ENCODE data around the gene SUPV3L1.

The SUPV3L1 gene

GRCh38 chr10:69202332-69202731 lies 22.3 kb downstream of the SUPV3L1 start:
- no peak for DNase-seq (ENCODE audit: low spot score)

DNA sequence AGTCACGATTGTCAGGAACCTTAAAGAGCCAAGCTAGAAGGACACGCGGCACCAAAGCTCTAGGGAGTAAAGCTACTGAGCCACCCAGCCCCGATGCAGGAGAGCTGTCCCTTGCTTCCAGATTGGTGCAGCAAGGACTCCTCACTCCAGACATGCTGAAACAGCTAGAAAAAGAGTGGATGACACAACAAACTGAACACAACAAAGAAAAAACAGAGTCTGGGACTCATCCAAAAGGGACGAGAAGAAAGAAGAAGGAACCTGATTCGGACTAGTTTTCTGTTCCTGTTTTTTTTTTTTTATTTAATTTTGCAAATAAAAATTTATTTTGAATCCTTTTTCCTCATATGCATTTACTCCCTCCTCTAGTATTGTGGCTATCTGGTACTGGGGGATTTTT lies 28.7 kb downstream of the SUPV3L1 start:
- no peak for DNase-seq (ENCODE audit: low spot score)

DNA sequence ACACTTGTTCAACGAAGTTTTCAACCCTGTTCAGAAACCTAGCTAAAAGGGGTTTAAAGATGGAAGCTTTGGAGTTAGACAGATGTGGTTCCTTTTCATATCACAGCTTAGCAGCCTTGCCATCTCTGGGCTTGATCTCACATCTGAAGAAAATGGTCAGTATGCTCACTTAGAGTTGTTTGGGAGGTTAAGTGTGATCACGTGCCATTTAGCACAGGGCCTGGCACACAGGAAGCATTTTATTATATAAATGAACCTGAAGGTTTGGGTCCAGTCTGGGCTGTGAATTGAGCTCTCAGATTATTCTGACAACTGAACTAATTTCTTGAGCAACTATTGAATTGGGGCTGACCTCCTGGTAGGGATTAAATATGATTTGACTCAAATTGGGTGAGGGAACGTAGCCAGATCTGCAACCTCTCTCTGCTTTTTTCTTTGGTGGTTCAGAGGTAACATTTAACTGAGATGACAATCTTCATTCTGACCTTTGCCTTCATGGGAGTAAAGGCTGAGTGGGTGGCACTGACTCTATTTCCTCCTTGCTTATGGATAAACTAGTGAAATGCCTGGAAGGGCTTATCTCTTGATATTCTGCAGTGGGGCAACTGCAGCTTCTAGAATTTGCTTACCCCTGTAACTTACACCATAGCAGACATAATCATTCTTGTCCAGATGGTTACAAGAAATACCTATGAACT lies 29.9 kb downstream of the SUPV3L1 start:
- no peak for DNase-seq (ENCODE audit: low spot score)

- DNase-seq (ENCODE audit: low spot score): no peak
Measured at GRCh38 chr10:69211104-69211503, 31.1 kb downstream of the SUPV3L1 start.

DNA sequence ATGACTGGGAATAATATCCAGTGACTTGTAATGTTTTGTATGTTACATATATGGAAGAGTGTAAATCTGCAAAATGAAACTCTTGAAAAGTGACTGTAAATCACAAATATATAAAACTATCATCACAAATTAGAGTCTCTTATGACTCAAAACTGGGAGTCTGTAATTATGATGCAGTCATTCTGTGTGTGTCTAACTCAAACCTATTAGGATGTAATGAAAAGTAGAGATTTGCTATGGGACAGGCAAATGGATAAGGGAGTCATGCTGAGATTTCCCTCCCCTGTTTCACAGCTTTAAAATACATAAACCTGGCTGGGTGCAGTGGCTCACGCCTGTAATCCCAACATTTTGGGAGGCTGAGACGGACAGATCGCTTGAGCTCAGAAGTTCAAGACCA lies 31.5 kb downstream of the SUPV3L1 start:
- DNase-seq (ENCODE audit: low spot score): no peak

DNA sequence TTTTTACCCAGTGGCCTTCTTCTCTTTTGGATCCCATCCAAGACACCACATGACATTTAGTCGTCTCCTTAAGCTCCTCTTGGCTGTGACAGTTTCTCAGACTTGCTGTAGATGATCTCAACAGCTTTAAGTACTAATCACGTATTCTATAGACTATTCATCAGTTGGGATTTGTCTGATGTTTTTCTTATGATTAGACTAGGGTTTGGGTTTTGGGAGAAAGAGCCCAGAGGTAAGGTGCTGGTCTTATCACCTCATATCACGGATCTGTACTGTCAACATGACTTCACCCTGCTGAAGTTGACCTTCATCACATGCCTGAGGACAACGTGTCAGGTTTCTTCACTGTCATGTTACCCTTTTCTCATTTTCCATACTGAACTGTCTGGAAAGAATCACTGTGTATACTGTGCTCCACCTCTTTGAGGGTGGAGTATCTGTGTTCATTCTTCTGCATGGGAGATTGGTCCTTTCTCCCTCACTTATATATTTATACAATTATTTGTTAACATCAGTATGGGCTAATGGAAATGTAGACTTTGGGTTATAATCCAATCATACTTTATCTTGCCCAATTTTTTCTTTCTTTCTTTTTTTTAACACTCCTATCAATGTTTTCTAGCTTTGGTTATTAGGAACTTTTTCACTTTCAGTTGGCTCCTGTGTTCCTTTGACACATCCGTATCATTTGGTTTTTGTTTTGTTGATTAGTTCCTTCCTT lies 33.7 kb downstream of the SUPV3L1 start:
- DNase-seq (ENCODE audit: low spot score): no peak

DNA sequence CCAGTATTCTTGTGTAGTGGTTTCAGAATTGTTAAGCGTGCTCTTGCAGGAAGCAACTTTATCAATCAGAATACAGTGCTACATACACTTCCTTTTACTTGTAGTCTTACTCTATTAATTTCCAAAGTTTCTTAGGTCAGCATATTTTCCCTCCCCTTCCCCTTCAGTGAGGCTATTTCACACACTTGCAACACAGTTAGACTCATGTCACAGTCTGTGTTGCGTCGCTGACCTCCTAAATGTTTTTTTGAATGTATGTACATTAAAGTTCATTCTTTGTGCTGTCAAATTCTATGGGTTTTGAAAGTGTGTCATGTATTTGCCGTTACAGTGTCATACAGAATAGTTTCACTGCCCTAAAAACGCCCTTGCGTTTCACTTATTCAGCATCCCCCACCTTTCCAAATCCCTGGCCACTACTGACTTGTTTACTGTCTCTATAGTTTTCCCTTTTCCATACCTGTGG lies 34.7 kb downstream of the SUPV3L1 start:
- DNase-seq (ENCODE audit: low spot score): no peak

- DNase-seq (ENCODE audit: low spot score): no peak
Measured at GRCh38 chr10:69215405-69216171, 35.6 kb downstream of the SUPV3L1 start.

DNA sequence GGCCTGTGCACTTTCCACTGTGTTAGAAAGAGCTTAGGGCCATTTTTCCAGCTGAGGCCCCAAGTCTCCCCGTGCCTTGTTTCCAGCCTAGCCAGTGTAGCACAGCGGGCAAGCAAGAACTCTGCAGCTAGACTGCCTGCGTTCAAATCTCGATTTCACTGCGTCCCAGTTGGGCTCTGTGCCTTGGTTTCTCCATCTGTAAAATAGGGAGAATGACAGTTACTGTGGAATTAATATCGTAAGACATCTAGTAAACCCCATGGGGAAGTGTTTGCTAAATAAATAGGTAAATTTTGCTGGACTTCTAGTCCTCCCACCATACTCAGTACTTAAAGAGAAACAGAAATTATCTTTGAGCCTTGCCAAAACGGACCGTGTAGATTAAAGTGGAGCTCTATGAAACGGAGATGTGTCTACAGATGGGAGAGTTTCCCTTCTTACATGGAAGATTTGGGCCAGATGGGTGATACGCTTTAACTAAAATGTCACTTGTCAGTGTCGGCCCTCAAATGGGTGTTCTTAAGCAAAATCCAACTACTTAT lies 36.6 kb downstream of the SUPV3L1 start:
- no peak for DNase-seq (ENCODE audit: low spot score)

- no peak for DNase-seq (ENCODE audit: low spot score)
Measured at GRCh38 chr10:69217119-69217754, 37.2 kb downstream of the SUPV3L1 start.

- DNase-seq (ENCODE audit: low spot score): no peak
Measured at GRCh38 chr10:69218831-69219230, 38.8 kb downstream of the SUPV3L1 start.

DNA sequence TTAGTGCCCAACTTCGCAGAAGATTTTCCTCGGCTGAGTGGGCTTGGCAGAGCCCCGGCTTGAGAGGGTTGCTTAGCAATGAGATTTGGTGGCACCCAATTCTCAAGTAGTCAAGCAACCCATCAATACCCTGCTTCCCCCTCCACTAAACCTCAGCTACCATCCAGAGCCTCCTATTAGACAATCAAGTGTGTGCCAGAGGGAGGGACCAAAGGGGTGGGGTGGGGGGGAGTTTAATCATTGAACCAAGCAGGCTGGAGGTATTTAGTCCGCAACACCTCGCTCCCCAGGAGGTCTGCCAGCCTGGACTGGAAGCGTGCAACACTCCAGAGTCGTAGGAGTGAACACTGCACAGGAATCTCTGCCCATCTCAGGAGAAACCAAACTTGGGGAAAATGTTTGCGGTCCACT lies 40.0 kb downstream of the SUPV3L1 start, which contains the start of gene HKDC1:
HKDC1 (plus strand) TSS at position 292 of the 411 bp plus-strand sequence; CDS start at position 396, 104 bp downstream.
- DNase-seq (ENCODE audit: low spot score): no peak

DNA sequence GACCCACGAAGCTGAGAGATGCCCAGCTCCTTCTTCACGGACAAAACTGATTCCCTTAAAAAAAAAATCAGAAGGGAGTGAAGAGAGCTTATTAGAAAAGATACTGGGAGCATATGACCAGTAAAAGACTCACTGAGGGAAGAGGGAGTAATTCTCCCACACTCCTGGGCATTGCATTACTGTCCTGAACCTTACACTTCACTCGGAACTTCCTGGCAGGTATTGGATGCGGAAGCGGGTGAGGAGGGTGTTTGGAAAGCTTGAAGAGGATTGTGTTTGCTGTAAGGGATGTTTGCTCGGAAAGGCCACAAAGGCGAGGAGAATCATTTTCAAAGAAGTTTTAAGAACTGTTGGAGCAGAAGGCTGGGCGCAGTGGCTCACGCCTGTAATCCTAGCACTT lies 40.5 kb downstream of the SUPV3L1 start:
- DNase-seq (ENCODE audit: low spot score): no peak

- peak; percentile 46 for DNase-seq (ENCODE audit: low spot score)
Measured at GRCh38 chr10:69222157-69223027, 42.4 kb downstream of the SUPV3L1 start.

DNA sequence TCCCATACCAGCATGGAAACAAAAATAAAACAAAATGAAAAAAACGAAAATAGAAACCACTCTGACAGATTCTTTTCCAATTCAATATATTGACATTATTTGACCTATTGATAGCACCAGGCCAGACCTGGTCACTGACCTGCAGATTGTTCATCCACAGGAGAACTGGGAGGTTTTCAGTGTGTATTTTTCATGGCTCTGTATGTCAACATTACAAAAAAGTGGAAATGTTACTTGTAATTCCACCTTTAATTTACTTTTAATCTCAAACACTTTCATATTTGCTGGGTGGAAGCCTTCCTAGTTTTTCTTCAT lies 43.0 kb downstream of the SUPV3L1 start:
- no peak for DNase-seq (ENCODE audit: low spot score)

DNA sequence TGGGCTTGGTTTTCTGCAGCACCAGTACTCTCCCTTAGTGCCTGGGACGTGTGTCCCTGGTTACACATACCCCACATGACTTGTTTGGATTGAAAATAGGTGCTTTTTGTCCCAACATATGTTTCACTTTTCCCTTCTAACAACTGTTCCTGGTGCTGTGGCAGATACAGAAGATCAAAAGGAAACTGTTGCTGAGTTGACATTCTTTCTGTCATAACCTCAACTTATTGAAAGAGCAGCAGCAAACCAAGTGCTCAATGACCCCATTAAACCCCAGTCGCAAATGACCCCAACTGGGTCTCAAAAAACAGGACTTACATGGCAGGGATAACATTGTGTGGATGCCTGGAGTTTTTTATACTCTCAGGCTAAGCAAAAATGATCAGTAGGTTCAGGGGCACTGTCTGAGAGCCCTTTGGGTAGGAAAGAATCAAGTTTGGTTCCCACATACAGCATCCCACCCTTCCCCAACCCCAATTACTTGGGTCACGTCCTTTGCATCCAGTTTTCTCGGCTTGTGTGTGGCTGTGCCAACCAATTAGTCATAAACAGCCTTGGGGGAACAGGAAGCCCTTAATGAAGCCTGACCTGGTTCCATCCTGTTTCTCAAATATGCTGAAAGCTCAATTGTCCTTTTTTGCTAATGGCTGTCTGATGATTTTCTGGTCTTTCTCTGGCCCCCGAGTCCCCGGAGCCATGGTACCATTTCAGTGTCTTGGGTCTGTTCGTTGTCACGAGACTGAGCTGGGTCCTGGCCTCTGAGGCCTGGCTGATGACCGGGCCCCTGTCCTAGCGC lies 45.0 kb downstream of the SUPV3L1 start:
- no peak for DNase-seq (ENCODE audit: low spot score)

GRCh38 chr10:69225681-69226080 lies 45.6 kb downstream of the SUPV3L1 start:
- no peak for DNase-seq (ENCODE audit: low spot score)

- DNase-seq (ENCODE audit: low spot score): no peak
Measured at GRCh38 chr10:69226919-69227450, 47.0 kb downstream of the SUPV3L1 start.

- DNase-seq (ENCODE audit: low spot score): no peak
Measured at GRCh38 chr10:69228151-69228550, 48.1 kb downstream of the SUPV3L1 start.

GRCh38 chr10:69229616-69229916 lies 49.5 kb downstream of the SUPV3L1 start:
- no peak for DNase-seq (ENCODE audit: low spot score)

Data from SK-N-DZ (cell line).